Measurements from ENCODE around the gene FBXW8. TPM values are rescaled to one million over a fixed set of nuclear protein-coding genes. Genes with fewer than 3 reads are reported as not detected.
A peak's percentile ranks its signal among the peaks of the same experiment; 100 is the strongest.

The FBXW8 gene
- total RNA-seq, 1 donor from 2014 or later: 13.8 TPM

DNA sequence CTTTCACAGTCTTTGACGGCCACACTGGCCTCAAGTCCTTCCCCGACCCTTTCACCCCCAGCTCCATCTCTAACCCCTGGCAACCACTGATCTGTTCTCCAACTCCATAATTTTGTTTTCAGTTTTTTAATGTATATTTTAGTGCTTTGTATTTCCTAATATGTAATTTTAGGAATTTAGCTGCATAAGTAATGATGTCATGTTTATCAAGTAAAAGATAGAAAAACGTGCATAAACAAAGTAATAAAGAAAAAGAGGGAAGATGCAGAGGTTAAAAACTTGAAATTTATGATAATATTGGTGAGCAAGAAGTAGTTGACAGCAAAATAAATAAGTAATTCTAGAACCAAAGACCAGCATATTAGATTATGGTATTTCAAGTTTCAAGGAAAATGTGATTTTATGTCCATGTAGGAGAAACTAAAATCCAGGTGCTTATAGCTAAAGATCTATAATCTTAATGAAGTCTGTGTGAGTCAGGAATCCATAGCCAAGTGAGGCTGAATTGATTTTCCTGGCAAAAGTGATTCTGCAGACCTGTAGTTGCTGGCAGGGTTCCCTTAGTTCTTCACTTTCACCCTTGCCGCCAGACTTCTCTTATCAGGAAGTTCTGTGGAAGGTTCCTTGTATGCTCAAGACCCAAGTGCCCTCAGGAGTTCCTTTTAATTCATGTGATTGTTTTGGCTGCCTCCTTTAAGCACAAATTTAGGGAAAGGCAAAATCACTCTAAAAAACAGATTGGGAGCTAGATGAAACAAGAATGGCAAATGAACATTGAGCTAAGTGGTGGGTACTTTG is 24.4 kb downstream of the FBXW8 start:
- TF ChIP-seq, protein P1, sequence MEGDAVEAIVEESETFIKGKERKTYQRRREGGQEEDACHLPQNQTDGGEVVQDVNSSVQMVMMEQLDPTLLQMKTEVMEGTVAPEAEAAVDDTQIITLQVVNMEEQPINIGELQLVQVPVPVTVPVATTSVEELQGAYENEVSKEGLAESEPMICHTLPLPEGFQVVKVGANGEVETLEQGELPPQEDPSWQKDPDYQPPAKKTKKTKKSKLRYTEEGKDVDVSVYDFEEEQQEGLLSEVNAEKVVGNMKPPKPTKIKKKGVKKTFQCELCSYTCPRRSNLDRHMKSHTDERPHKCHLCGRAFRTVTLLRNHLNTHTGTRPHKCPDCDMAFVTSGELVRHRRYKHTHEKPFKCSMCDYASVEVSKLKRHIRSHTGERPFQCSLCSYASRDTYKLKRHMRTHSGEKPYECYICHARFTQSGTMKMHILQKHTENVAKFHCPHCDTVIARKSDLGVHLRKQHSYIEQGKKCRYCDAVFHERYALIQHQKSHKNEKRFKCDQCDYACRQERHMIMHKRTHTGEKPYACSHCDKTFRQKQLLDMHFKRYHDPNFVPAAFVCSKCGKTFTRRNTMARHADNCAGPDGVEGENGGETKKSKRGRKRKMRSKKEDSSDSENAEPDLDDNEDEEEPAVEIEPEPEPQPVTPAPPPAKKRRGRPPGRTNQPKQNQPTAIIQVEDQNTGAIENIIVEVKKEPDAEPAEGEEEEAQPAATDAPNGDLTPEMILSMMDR (IDR thresholded peaks at IDR 0.05): no peak
- TF ChIP-seq POLR2AphosphoS5 (IDR thresholded peaks at IDR 0.05; ENCODE audit: insufficient read depth in 1 of 2, low read depth in 1 of 2) (no peak), POLR2A (IDR thresholded peaks at IDR 0.05) (no peak)
- H3K27me3 ChIP-seq: no peaks in the 10 kb centered on the region
- H3K4me1 ChIP-seq: peaks cover 34% of the 10 kb centered on the region
- DNase-seq (ENCODE audit: extremely low spot score in 2 of 2): no peak
- H3K27ac ChIP-seq: no peak overlapping the region
- no peaks in the 10 kb centered on the region for H3K9me3 ChIP-seq
- H3K4me3 ChIP-seq: no peak overlapping the region
- H3K36me3 ChIP-seq: no peaks in the 10 kb centered on the region
- intact Hi-C loops (cut with DNase I): no loop called here

DNA sequence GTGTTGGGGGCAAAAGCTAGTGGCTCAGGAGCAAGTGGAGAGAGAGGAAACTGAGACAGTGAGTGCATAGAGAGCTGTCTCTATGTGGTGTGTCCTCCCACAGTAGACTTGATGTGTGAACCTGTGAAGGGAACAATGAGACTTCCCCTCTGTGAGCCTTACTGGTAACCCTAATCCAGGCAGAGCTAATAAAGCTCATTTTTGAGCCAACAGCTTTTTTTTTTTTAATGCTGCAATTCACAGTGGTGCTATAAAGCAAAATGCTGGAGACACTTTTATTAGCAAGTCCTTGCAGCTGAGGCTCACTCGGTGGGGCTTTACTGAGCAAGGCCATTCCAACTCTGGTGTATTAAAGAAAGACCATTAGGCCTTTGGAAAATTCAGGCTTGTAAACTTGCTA is 26.9 kb downstream of the FBXW8 start:
- no peak for TF ChIP-seq POLR2A (IDR thresholded peaks at IDR 0.05)
- peak in 1 of 2 donors; percentile 28 for TF ChIP-seq POLR2AphosphoS5 (IDR thresholded peaks at IDR 0.05; ENCODE audit: insufficient read depth in 1 of 2, low read depth in 1 of 2)
- TF ChIP-seq, protein P1 (IDR thresholded peaks at IDR 0.05): no peak
- H3K27me3 ChIP-seq: no peaks in the 10 kb centered on the region
- intact Hi-C loops (cut with DNase I): no loop called here
- H3K4me3 ChIP-seq: no peak overlapping the region
- peaks cover 34% of the 10 kb centered on the region for H3K4me1 ChIP-seq
- H3K27ac ChIP-seq: no peak overlapping the region
- DNase-seq (ENCODE audit: extremely low spot score in 2 of 2): no peak
- no peaks in the 10 kb centered on the region for H3K36me3 ChIP-seq
- H3K9me3 ChIP-seq: no peaks in the 10 kb centered on the region

DNA sequence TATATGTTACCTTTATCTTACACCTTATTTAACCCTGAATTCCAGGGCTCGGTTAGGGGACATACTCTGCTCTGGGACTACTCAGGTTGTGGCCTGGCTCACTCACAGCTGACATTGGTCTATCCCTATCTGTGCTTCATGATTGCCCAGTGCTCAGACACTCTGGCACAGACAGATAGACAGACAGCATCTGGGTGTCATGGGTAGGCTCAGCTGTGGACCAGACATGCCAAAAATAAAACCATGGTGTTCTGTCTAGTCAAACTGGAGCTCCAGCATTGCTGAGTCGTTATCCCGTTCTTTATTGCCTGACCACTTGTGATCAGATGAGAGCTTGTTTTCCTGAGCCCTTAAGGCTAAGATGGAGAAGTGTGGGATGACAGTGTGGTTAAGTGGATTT is 29.0 kb downstream of the FBXW8 start:
- intact Hi-C loops (cut with DNase I): no loop called here
- Histone ChIP-seq H3K36me3 (peaks cover 0 to 5% of the 10 kb centered on the region in 2 donors), H3K27ac (no peak overlapping the region), H3K4me3 (no peak overlapping the region), H3K27me3 (no peaks in the 10 kb centered on the region), H3K4me1 (peaks cover 18% of the 10 kb centered on the region), H3K9me3 (no peaks in the 10 kb centered on the region)
- TF ChIP-seq POLR2AphosphoS5 (IDR thresholded peaks at IDR 0.05; ENCODE audit: insufficient read depth in 1 of 2, low read depth in 1 of 2): no peak
- no peak for TF ChIP-seq POLR2A (IDR thresholded peaks at IDR 0.05)
- TF ChIP-seq, protein P1 (IDR thresholded peaks at IDR 0.05): no peak
- DNase-seq (ENCODE audit: extremely low spot score in 2 of 2): no peak

DNA sequence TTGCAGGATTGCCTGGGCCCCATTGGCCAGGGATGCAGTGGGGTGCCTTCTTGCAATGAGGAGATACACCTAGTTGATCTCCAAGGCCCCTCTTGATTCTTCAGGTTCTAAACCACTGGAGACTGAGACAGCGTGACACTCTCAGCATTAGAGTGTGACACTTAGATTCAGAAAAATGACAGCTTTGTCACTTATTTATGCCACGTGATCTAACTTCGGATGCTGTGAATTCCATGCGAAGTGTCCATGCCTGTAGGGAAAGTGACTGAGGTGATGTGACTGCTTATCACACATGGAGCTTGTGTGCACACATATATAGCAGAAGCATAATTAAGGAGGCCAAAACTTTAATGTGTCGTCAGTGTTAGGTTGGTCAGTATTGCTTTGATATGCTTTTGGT is 30.4 kb downstream of the FBXW8 start:
- Histone ChIP-seq H3K4me1 (peaks cover 7% of the 10 kb centered on the region), H3K4me3 (no peak overlapping the region), H3K27ac (no peak overlapping the region), H3K9me3 (no peaks in the 10 kb centered on the region), H3K36me3 (peaks cover 0 to 6% of the 10 kb centered on the region in 2 donors), H3K27me3 (no peaks in the 10 kb centered on the region)
- intact Hi-C loops (cut with DNase I): no loop called here
- TF ChIP-seq POLR2AphosphoS5 (IDR thresholded peaks at IDR 0.05; ENCODE audit: insufficient read depth in 1 of 2, low read depth in 1 of 2) (no peak), POLR2A (IDR thresholded peaks at IDR 0.05) (no peak)
- TF ChIP-seq, protein P1 (IDR thresholded peaks at IDR 0.05): no peak
- DNase-seq (ENCODE audit: extremely low spot score in 2 of 2): no peak

Measured in vagina (tissue), 2 donors.